ENCODE results near the gene UTS2B.

The UTS2B gene

DNA sequence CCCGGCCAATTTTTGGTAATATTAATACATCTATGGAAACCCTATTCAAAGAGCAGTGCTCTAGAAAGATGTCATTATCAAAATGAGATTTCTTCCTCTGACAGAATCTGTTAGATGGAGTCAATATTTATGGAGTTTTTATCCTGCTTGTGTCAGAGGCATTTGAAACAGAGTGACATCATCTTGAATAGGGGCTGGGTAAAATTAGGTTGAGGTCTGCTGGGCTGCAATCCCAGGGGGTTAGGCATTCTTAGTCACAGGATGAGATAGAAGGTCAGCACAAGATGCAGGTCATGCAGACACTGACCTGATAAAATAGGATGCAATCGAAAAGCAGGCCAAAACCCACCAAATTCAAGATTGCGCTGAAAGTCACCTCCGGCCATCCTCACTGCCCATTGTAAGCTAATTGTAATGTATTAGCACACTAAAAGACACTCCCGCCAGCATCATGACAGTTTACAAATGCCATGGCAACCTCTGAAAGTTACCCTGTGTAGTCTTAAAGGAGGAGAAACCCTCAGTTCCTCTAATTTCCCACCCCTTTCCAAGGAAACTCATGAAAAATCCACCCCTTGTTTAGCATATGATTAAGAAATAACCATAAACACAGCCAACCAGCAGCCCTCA, 28.4 kb downstream of the UTS2B start:
- H3K4me2 ChIP-seq (ENCODE audit: low read depth, low read length, poor library complexity, severe bottlenecking), result no peak overlapping the region
- H2AFZ ChIP-seq (ENCODE audit: low read length), result no peak overlapping the region

DNA sequence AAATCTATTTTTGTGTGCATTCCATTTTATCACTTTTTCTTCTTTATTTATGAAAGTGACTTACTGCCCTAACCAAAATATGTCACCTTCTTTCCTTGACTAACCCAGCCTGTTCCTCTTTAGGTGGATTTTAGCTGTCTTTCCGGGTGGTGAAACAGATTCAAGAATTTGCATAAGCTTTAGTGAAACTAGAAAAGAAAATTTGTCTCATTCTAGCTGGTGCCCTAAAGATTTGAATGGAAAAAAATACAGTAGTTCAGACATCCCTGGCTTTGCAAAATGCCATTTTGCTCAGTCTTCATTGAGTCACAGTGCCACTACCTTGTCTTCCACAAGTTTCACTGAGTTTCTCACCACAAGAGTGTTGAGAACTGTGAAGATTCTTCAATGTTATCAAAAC, 29.3 kb downstream of the UTS2B start:
- TF ChIP-seq, protein P1, sequence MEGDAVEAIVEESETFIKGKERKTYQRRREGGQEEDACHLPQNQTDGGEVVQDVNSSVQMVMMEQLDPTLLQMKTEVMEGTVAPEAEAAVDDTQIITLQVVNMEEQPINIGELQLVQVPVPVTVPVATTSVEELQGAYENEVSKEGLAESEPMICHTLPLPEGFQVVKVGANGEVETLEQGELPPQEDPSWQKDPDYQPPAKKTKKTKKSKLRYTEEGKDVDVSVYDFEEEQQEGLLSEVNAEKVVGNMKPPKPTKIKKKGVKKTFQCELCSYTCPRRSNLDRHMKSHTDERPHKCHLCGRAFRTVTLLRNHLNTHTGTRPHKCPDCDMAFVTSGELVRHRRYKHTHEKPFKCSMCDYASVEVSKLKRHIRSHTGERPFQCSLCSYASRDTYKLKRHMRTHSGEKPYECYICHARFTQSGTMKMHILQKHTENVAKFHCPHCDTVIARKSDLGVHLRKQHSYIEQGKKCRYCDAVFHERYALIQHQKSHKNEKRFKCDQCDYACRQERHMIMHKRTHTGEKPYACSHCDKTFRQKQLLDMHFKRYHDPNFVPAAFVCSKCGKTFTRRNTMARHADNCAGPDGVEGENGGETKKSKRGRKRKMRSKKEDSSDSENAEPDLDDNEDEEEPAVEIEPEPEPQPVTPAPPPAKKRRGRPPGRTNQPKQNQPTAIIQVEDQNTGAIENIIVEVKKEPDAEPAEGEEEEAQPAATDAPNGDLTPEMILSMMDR (conservative IDR thresholded peaks at IDR 0.05; ENCODE audit: low read length), result no peak
- no peak for TF ChIP-seq EZH2phosphoT487 (IDR thresholded peaks at IDR 0.05; ENCODE audit: borderline replicate concordance)
- no peaks in the 10 kb centered on the region for H3K79me2 ChIP-seq (ENCODE audit: insufficient read depth, low read length)
- H3K4me1 ChIP-seq (ENCODE audit: insufficient read depth, low read length, poor library complexity, severe bottlenecking), result no peaks in the 10 kb centered on the region
- H3K9ac ChIP-seq (ENCODE audit: low read depth, low read length, poor library complexity, severe bottlenecking), result no peak overlapping the region
- H3K4me3 ChIP-seq (ENCODE audit: low read length, poor library complexity, severe bottlenecking), result no peak overlapping the region
- H3K9me3 ChIP-seq (ENCODE audit: insufficient read depth, low read depth, low read length), result no peaks in the 10 kb centered on the region
- no peaks in the 10 kb centered on the region for H3K9me2 ChIP-seq (replicated peaks; ENCODE audit: low read depth, low read length)
- no peak overlapping the region for H3K4me2 ChIP-seq (ENCODE audit: low read depth, low read length, poor library complexity, severe bottlenecking)
- H3F3A ChIP-seq (ENCODE audit: low read depth), result no peaks in the 10 kb centered on the region
- no peaks in the 10 kb centered on the region for H3K36me3 ChIP-seq (ENCODE audit: insufficient read depth, low read length)
- H2AFZ ChIP-seq (ENCODE audit: low read length), result no peak overlapping the region
- no peaks in the 10 kb centered on the region for H3K27me3 ChIP-seq (ENCODE audit: insufficient read depth, low read length, poor library complexity, severe bottlenecking)
- no peaks in the 10 kb centered on the region for H4K20me1 ChIP-seq (ENCODE audit: insufficient read depth, low read length, poor library complexity, severe bottlenecking)

More for the DNA sequence above, 28.4 kb downstream of the UTS2B start:
- H3K9me3 ChIP-seq (ENCODE audit: insufficient read depth, low read depth, low read length), result no peaks in the 10 kb centered on the region
- no peaks in the 10 kb centered on the region for H3K27me3 ChIP-seq (ENCODE audit: insufficient read depth, low read length, poor library complexity, severe bottlenecking)
- no peaks in the 10 kb centered on the region for H3K4me1 ChIP-seq (ENCODE audit: insufficient read depth, low read length, poor library complexity, severe bottlenecking)
- no peak overlapping the region for H3K9ac ChIP-seq (ENCODE audit: low read depth, low read length, poor library complexity, severe bottlenecking)
- no peaks in the 10 kb centered on the region for H3K9me2 ChIP-seq (replicated peaks; ENCODE audit: low read depth, low read length)
- no peak overlapping the region for H3K4me3 ChIP-seq (ENCODE audit: low read length, poor library complexity, severe bottlenecking)
- H3K36me3 ChIP-seq (ENCODE audit: insufficient read depth, low read length), result no peaks in the 10 kb centered on the region
- H3K79me2 ChIP-seq (ENCODE audit: insufficient read depth, low read length), result no peaks in the 10 kb centered on the region
- no peaks in the 10 kb centered on the region for H3F3A ChIP-seq (ENCODE audit: low read depth)
- TF ChIP-seq, protein P1 (conservative IDR thresholded peaks at IDR 0.05; ENCODE audit: low read length), result no peak
- TF ChIP-seq EZH2phosphoT487 (IDR thresholded peaks at IDR 0.05; ENCODE audit: borderline replicate concordance), result no peak
- H4K20me1 ChIP-seq (ENCODE audit: insufficient read depth, low read length, poor library complexity, severe bottlenecking), result no peaks in the 10 kb centered on the region

DNA sequence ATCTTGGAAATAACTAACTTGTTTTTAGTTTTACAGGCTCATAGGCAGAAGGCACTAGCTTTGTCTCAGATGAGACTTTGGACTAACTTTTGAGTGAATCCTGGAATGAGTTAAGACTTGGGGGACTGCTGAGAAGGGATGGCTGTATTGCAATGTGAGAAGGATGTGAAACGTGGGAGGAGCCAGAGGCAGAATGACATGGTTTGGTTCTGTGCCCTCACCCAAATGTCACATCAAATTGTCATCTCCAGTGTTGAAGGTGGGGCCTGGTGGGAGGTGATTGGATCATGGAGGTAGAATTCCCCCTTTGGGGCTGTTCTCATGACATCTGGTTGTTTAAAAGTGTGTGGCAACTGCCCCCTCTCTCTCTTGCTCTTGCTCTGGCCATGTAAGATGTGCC, 29.9 kb downstream of the UTS2B start:
- Histone ChIP-seq H2AFZ (ENCODE audit: low read length) (no peak overlapping the region), H3K36me3 (ENCODE audit: insufficient read depth, low read length) (no peaks in the 10 kb centered on the region)
- TF ChIP-seq, protein P1 (conservative IDR thresholded peaks at IDR 0.05; ENCODE audit: low read length), result no peak
- no peak for TF ChIP-seq EZH2phosphoT487 (IDR thresholded peaks at IDR 0.05; ENCODE audit: borderline replicate concordance)

More for the DNA sequence above, 29.9 kb downstream of the UTS2B start:
- H3K9me2 ChIP-seq (replicated peaks; ENCODE audit: low read depth, low read length), result no peaks in the 10 kb centered on the region
- H4K20me1 ChIP-seq (ENCODE audit: insufficient read depth, low read length, poor library complexity, severe bottlenecking), result no peaks in the 10 kb centered on the region
- no peaks in the 10 kb centered on the region for H3F3A ChIP-seq (ENCODE audit: low read depth)
- H3K9ac ChIP-seq (ENCODE audit: low read depth, low read length, poor library complexity, severe bottlenecking), result no peak overlapping the region
- no peaks in the 10 kb centered on the region for H3K27me3 ChIP-seq (ENCODE audit: insufficient read depth, low read length, poor library complexity, severe bottlenecking)
- H3K4me1 ChIP-seq (ENCODE audit: insufficient read depth, low read length, poor library complexity, severe bottlenecking), result no peaks in the 10 kb centered on the region
- no peak overlapping the region for H3K4me2 ChIP-seq (ENCODE audit: low read depth, low read length, poor library complexity, severe bottlenecking)
- no peak overlapping the region for H3K4me3 ChIP-seq (ENCODE audit: low read length, poor library complexity, severe bottlenecking)
- no peaks in the 10 kb centered on the region for H3K79me2 ChIP-seq (ENCODE audit: insufficient read depth, low read length)
- H3K9me3 ChIP-seq (ENCODE audit: insufficient read depth, low read depth, low read length), result no peaks in the 10 kb centered on the region

Measured in Loucy (cell line).